Testis (tissue), 3 donors: ENCODE results near the gene LMO4. TPM values are rescaled to one million over a fixed set of nuclear protein-coding genes. Genes with fewer than 3 reads are reported as not detected.
A peak's percentile ranks its signal among the peaks of the same experiment; 100 is the strongest.

Source experiments
- DNase-seq: peaks from one replicate; pipeline ENCODE4 v3.0.0-alpha.2; 2019
- H3K27ac ChIP-seq, 2 donors: fragments of 200-600 bp; sonication (generic); one replicate each; pipeline ENCODE4 v1.5.1; 2019
- H3K27me3 ChIP-seq: fragments of 200-600 bp; sonication (generic); one replicate; pipeline ENCODE4 v1.5.1; 2019
- H3K36me3 ChIP-seq: fragments of 200-600 bp; sonication (generic); one replicate; pipeline ENCODE4 v1.5.1; 2017; ENCODE audit warnings: low read depth; ENCODE audit errors: missing control alignments
- H3K4me1 ChIP-seq: fragments of 200-600 bp; sonication (generic); one replicate; pipeline ENCODE4 v1.5.1; 2019
- H3K4me3 ChIP-seq, 2 donors: fragments of 200-600 bp; sonication (generic); one replicate each; pipeline ENCODE4 v1.5.1; 2017 to 2019
- H3K9me3 ChIP-seq: fragments of 200-600 bp; sonication (generic); one replicate; pipeline ENCODE4 v1.5.1; 2017
- POLR2A ChIP-seq: fragments of 450-650 bp; IDR thresholded peaks from one replicate; pipeline ENCODE4 v1.6.1; 2017; ENCODE audit warnings: antibody characterized with exemption, mild to moderate bottlenecking, moderate library complexity
- WGBS, 2 donors: methylation state at CpG; one replicate each; pipeline ENCODE4 v1.1.5; 2018; 5-methylcytosine and 5-hydroxymethylcytosine counted together
- intact Hi-C: fragments of 100-400 bp; cut with DNase I; formaldehyde crosslinking; loops from one replicate; pipeline ENCODE4 v1.15.1; 2023; ENCODE audit warnings: low total_unique reads
- polyA plus RNA-seq: library from polyadenylated mRNA; stranded (reverse); fragments of 350-450 nt; fragmentation: Illumina TruSeq; extraction: RNeasy Lipid Tissue Mini Kit (QIAGEN cat#74804); gene quantifications from one replicate; pipeline ENCODE4 v1.2.3, GENCODE V29; 2014; ENCODE audit warnings: low read depth, low replicate concordance; ENCODE audit not compliant: insufficient read depth
- total RNA-seq, 2 donors: library from RNA; depleted of rRNA; stranded (reverse); fragments of >200 nt; gene quantifications; one replicate each; pipeline ENCODE4 v1.2.3, GENCODE V29; 2016
- TF ChIP-seq, protein P1 (sequence below), 3 experiments: fragments of 450-650 bp in 2 of 3; fragments of 200-600 bp in 1 of 3; sonication (generic) in 1 of 3; IDR thresholded peaks; one replicate each; pipeline ENCODE4 v1.5.1; 2016 to 2019; ENCODE audit warnings: antibody characterized with exemption in 3 of 3, mild to moderate bottlenecking in 2 of 3, moderate library complexity in 1 of 3

The LMO4 gene
- total and polyA plus RNA-seq, 3 donors from 2014 or later, result 38.3 to 76.6 (median 65.6) TPM

DNA sequence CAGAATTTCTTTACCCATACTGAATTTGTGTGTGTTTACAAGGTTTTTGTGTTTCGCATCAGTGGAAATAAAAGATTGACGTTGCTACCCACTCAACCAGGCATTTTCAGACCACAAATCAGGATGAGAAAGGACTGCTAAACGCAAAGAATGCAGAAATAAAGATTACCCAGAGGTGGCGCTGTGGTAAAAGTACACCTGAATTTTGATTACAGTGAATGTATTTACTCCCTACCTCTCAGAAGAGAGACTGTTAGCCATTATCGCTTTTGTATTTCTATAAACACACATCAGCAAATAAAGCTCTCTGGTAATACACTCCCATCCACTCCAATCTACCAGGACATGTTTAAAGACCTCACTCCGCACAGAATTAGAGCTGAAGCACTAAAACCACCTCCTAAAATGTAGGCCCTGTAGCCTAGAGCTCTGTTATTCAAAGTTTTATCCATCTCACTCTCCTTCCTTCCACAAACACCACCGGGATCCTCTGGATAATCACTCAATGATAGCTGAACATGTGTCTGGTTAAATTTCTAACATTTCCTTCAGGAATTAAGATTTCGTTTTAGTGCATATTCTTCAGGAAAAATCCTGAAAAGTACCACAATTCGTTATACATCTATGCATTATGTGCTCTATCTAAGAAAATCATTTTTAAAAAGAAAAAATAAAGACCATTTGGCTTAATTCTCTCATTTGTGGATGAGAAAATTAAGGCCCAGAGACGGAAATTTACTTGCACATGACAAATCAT is 2.5 kb upstream of the LMO4 start:
- 46 to 52% methylated on average over 10 of the region's 10 CpGs for WGBS, 2 donors
- no peak overlapping the region for H3K27ac ChIP-seq
- intact Hi-C loops, result loop anchor here (5.0 kb wide), 1 partner anchor 626 kb away; no protein-coding TSS in a partner anchor

DNA sequence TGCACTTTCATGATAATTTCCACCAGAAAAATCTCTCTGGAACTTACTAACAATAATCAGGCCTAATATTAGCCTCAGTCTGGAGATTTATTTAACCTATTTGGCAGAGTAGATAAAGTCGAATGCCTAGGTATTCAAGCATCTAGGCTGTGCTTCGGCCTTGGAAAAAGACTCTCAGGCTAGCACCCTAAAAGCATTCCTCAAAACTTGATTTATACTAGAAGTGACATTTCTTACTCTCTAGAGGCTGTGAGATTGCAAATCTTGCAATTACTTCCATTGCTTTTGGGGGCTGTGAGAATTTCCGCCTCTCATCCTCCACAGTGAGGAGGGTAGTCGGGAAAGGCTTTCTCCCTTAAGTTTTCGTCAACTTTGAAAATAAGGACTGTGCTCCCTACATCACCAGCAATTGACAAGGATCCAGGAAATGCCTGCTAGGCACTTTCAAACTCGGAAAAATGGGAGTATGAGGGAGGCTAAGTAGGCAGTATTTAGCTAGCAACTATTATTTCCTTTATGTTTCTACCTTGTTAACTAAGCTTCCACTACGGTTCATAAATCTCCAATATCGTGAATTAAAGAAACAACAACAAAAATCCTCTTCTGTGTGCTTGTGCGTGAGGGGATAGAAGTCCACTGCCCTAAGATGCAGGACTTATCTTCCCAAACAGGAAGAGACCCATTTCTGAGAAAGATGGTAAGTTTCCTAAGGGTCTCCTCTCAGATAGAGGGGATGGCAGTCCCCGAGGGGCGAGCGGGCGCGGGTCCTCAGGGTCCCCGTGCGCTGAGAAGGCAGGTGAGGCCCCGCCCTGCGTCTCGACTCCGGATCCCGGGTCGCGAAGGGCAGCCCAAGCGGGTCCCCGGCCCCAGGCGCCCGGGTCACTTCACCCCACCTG is 1.1 kb upstream of the LMO4 start:
- no peaks in the 10 kb centered on the region for H3K9me3 ChIP-seq
- WGBS, 2 donors, result 3 to 4% methylated on average over 27 of the region's 27 CpGs
- no peak for DNase-seq
- H3K4me3 ChIP-seq, result peak overlapping the region; percentile 91 to 97
- H3K27ac ChIP-seq, result peak overlapping the region; percentile 96 to 97
- no peaks in the 10 kb centered on the region for H3K27me3 ChIP-seq
- TF ChIP-seq, protein P1, sequence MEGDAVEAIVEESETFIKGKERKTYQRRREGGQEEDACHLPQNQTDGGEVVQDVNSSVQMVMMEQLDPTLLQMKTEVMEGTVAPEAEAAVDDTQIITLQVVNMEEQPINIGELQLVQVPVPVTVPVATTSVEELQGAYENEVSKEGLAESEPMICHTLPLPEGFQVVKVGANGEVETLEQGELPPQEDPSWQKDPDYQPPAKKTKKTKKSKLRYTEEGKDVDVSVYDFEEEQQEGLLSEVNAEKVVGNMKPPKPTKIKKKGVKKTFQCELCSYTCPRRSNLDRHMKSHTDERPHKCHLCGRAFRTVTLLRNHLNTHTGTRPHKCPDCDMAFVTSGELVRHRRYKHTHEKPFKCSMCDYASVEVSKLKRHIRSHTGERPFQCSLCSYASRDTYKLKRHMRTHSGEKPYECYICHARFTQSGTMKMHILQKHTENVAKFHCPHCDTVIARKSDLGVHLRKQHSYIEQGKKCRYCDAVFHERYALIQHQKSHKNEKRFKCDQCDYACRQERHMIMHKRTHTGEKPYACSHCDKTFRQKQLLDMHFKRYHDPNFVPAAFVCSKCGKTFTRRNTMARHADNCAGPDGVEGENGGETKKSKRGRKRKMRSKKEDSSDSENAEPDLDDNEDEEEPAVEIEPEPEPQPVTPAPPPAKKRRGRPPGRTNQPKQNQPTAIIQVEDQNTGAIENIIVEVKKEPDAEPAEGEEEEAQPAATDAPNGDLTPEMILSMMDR (IDR thresholded peaks at IDR 0.05), result no peak
- no peak for TF ChIP-seq POLR2A
- peaks cover 6% of the 10 kb centered on the region for H3K4me1 ChIP-seq
- no peaks in the 10 kb centered on the region for H3K36me3 ChIP-seq
- intact Hi-C loops, result loop anchor here (5.0 kb wide), 1 partner anchor 625 kb away; no protein-coding TSS in a partner anchor

More for the DNA sequence above, 2.5 kb upstream of the LMO4 start:
- TF ChIP-seq POLR2A, result no peak
- TF ChIP-seq, protein P1 (IDR thresholded peaks at IDR 0.05), result peak; percentile 67 to 75 (median 73)
- H3K9me3 ChIP-seq, result no peaks in the 10 kb centered on the region
- no peaks in the 10 kb centered on the region for H3K36me3 ChIP-seq
- no peak overlapping the region for H3K4me3 ChIP-seq
- peak; percentile 67 for DNase-seq
- no peaks in the 10 kb centered on the region for H3K27me3 ChIP-seq
- peaks cover 6% of the 10 kb centered on the region for H3K4me1 ChIP-seq

DNA sequence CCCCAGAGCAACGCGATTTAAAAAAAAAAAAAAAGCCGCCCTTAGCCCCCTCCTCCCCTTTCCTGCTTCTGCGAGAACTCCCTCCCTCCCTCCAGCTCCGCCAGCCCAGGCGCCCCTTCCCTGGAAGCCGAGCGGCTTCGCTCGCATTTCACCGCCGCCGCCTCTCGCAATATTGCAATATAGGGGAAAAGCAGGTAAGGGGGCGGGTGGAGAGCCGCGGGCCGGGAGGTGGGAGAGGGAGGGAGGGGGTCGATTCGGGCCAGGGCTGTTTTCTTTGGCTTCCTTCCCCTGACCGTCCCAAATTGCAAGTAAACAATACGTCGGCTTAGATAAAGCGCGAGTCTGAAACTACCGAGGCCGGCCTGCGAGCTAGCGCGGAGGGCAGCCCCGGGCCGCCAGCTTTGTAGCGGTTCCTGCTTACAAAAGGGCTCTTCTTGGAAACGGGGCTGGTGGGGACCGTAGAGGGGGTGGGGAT is 408 bp downstream of the LMO4 start:
- Histone ChIP-seq H3K27me3 (no peaks in the 10 kb centered on the region), H3K4me1 (peaks cover 10% of the 10 kb centered on the region), H3K36me3 (no peaks in the 10 kb centered on the region), H3K9me3 (no peaks in the 10 kb centered on the region), H3K27ac (peak overlapping the region; percentile 96 to 97), H3K4me3 (peak overlapping the region; percentile 91 to 97)
- intact Hi-C loops, result loop anchor here (5.0 kb wide), 1 partner anchor 623 kb away; no protein-coding TSS in a partner anchor
- WGBS, 2 donors, result 0% methylated on average over 33 to 35 of the region's 35 CpGs
- peak; percentile 63 for DNase-seq
- TF ChIP-seq, protein P1 (IDR thresholded peaks at IDR 0.05), result no peak
- TF ChIP-seq POLR2A, result no peak

DNA sequence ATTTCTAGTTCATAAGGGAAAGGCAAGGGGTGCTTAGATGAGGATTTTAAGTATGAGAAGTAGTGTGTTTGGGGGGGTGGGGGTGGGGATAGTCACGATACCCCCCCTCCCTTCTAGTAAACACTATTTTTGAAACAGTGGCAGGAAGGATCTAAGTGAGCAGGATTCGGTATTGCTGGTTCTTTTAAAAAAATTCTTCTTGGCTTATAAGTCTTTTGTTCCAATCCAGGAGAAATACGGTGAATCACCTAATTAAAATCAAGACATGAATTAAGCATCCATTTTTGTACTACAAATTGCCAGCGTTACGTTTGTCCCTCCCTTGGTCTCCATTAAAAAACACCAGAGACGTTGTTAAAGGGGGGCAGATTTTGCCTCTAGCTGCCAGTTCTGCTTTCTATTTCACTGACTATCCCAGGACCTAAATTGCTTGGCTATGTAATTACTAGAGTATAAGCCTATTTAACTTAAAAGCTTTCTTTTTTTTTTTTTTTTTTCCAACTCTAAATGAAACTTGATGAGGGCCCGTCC is 911 bp downstream of the LMO4 start:
- intact Hi-C loops, result loop anchor here (5.0 kb wide), 1 partner anchor 623 kb away; no protein-coding TSS in a partner anchor
- H3K27me3 ChIP-seq, result no peaks in the 10 kb centered on the region
- peaks cover 14% of the 10 kb centered on the region for H3K4me1 ChIP-seq
- DNase-seq, result no peak
- no peaks in the 10 kb centered on the region for H3K36me3 ChIP-seq
- TF ChIP-seq POLR2A, result no peak
- TF ChIP-seq, protein P1 (IDR thresholded peaks at IDR 0.05), result no peak
- peak overlapping the region; percentile 96 to 97 for H3K27ac ChIP-seq
- 0 to 1% methylated on average over 7 of the region's 7 CpGs for WGBS, 2 donors
- no peaks in the 10 kb centered on the region for H3K9me3 ChIP-seq
- H3K4me3 ChIP-seq, result peak overlapping the region; percentile 91 to 97
